ENCODE data around the gene SMCO4.
"Not testable (repeated sequence)": the region's sequence is repeated elsewhere in the genome, so short reads cannot be mapped to it uniquely, and the experiment has no call there.

The SMCO4 gene
- total RNA-seq, result 0.48 to 3.5 reads per million in 2 donors

- DNase-seq, result peak; percentile 54
Measured at GRCh38 chr11:93543292-93543977, at the start of gene SMCO4. Gene SMCO4, minus strand, starts transcription at chr11:93543391. Its CDS starts 64,202 bp downstream, at chr11:93479189.

GRCh38 chr11:93591247-93591898 lies 48.2 kb upstream of the SMCO4 start:
- no peak for DNase-seq

- no peak for DNase-seq
Measured at GRCh38 chr11:93589347-93589746, 46.2 kb upstream of the SMCO4 start.

GRCh38 chr11:93587858-93588581 lies 44.8 kb upstream of the SMCO4 start:
- no peak for DNase-seq

- DNase-seq, result not testable (repeated sequence)
Measured at GRCh38 chr11:93587425-93587824, 44.2 kb upstream of the SMCO4 start.

DNA sequence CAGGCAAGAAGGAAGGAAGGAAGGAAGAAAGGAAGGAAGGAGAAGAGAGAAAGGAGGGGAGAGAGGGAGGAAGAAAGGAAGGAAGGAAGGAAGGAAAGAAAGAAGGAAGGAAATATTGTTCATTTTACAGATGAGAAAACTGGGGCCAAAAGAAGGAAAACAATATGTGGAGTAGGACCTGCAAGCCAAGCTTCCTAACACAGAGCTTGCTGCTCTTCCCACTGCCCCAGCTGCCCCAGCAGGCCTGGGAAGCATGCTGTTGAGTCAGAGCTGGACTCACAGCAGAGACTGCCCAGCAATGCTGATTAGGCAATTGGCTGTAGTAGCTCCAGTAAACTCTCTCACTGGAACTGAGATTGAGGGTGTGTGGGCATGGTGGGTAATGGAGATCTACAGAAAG lies 42.6 kb upstream of the SMCO4 start:
- DNase-seq, result no peak

- DNase-seq, result no peak
Measured at GRCh38 chr11:93583490-93583889, 40.3 kb upstream of the SMCO4 start.

DNA sequence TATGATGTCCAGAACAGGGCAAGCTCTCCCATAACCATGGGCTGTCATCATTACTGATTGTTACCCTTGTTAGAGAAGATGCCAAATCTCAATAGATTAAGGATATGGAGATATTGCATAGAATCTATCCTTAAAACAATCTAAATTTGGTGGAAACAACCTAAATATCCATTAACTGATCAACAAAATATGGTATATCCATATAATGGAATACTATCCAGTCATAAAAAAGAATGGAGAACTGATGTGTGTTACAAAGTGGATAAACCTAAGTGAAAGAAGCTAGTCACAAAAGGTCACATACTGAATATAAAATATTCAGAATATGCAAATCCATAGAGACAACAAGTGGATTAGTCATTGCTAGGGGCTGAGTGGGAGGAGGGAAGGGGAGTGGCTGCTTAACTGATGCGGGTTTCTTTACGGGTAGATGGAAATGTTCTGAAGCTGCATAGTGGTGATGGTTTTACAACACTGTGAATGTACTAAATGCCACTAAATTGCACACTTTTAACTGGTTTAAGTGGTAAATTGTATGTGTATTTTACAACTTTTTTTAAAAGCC lies 36.1 kb upstream of the SMCO4 start:
- no peak for DNase-seq

DNA sequence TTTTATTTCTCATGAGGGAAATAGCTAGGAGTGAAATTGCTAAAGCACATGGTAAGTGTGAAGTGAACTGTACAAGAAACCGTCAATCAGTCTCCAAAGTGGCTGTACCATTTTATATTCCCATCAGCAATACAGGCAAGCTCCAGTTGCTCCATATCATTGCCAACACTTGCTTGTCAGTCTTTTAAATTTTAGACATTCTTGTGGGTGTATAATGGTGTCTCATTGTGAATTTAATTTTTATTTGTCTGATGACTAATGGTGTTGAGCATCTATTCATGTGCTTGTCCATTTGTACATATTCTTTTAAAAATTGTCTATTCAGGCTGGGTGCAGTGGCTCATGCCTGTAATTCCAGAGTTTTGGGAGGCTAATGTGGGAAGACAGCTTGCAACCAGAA lies 34.1 kb upstream of the SMCO4 start:
- DNase-seq, result no peak

- DNase-seq, result not testable (repeated sequence)
Measured at GRCh38 chr11:93576870-93577269, 33.7 kb upstream of the SMCO4 start.

- DNase-seq, result no peak
Measured at GRCh38 chr11:93574638-93575220, 31.5 kb upstream of the SMCO4 start.

- no peak for DNase-seq
Measured at GRCh38 chr11:93573184-93573583, 30.0 kb upstream of the SMCO4 start.

GRCh38 chr11:93572621-93573020 lies 29.4 kb upstream of the SMCO4 start:
- DNase-seq, result no peak

DNA sequence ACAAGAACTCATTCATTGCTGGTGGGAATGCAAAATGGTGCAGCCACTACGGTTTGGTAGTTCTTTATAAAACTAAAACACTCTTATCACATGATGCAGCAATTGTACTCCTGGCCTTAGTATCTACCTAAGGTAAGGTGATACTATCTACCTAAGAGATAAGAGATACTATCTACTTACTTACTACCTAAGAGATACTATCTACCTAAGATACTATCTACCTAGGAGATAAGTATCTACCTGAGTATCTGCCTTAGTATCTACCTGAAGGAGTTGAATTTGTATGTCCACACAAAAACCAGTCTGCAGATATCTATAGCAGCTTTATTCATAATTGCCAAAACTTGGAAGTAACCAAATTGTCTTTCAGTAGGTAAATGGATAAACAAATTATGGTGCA lies 29.0 kb upstream of the SMCO4 start:
- no peak for DNase-seq

DNA sequence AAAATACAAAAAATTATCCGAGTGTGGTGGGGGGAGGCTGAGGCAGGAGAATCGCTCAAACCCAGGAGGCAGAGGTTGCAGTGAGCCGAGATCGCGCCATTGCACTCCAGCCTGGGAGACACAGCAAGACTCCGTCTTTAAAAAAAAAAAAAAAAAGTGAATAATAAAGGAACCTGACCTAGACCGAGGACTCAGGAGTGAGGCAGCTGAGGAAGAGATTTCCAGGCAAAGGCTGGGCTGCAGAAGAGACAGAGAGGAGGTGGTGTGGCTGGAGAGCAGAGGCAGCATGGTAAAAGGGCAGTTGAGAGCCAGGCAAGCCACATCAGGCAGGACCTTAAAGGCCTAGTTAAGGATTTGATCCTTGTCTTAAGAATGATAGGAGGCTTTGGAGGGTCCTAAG lies 28.4 kb upstream of the SMCO4 start:
- no peak for DNase-seq

DNA sequence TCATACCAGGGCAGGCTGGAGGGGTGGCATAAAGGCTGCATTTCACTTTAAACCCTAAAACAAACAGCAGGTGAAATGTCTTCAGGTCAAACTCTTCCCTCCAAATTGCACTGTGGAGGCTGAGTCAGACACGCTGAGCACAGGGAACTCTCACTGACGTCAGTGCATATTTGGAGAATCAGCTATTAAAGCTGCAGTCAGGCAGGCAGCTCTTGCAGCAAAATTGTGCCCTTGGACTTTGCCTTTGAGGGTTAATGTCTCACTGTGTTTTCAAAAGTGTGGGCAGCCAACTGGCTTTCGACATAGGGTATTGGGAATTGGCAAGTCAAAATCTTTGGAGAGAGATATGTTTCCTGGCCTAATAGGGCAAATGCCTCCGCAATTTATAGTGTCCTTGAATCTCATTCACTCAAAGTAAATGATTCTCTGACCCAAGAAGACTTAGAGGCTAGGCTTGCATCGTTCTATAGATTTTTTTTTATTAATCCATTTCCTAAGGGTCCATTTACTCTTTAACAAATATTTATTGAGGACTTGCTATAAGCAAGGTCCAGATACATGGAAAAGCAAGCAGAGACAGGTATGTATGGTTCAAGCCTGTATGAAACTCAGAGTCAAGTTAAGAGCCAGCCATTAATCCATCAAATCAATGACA lies 27.7 kb upstream of the SMCO4 start:
- no peak for DNase-seq

DNA sequence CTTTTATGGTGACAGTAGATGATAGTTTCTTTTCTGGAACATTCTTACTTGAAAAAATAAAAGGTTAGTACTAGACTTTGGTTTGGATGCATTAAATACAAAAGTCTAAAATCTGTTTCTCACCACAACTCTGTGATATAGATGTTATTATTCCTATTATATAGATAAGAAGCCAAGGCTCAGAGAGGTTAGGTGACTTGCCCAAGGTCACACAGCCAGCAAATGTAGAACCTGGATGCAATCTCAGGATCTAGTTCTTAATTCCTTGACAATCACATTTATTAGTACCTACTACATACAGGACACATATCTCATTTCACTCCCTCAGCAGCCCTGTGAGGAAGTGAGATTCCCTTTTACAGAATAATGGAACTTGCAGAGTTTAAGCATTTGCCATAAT lies 26.3 kb upstream of the SMCO4 start:
- no peak for DNase-seq

DNA sequence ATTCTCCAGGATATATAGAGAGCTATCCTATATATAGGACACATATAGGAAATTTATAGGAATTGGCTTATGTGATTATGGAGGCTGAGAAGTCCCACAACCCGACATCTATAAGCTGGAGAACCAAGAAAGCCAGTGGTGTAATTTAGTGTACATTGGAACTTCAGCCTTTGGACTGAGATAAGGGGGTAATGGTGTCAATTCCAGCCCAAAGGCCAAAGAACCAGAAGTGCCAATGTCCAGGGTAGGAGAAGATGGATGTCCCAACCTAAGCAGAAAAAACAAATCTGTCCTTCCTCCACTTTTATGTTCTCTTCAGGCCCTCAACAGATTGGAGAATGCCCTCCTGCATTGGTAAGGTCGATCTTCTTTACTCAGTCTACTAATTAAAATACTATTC lies 25.5 kb upstream of the SMCO4 start:
- no peak for DNase-seq

GRCh38 chr11:93567401-93567895 lies 24.3 kb upstream of the SMCO4 start:
- DNase-seq, result no peak

DNA sequence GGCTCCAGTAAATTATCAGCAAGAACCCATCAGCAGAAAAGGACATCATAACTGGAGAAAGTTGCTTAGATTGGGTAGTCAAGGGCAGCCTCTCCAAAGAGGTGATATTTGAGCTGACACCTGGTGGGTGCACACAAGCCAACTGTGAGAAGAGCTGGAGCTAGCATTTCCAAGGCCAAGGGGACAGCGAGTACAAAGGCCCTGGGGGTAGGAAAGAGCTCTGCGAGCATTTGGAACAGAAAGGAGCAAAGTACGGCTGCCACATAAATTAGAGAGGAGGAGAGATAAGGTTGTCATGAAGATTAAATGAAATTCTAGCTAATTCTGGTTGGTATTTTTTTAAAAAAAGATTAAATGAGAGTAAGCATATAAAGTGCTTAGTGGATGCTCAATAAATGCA lies 21.7 kb upstream of the SMCO4 start:
- no peak for DNase-seq

DNA sequence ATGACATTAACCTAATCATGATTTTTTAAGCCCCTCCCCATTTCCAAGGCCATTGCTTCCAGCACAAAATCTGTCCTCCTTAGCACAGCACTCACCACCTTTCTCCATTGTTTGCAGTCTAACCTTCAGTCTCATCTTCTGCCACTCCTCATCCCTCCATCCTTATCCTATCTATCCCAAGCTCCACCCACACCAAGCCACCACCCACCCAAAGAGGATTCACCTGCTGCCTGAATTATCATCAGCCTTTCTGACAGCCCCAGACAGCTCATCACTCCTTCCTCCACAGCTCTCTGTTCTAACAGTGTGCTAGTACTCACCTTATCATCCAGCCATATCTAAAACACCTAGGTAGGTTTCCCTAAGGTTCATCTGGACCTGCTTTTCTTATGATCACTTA lies 20.7 kb upstream of the SMCO4 start:
- DNase-seq, result no peak

DNA sequence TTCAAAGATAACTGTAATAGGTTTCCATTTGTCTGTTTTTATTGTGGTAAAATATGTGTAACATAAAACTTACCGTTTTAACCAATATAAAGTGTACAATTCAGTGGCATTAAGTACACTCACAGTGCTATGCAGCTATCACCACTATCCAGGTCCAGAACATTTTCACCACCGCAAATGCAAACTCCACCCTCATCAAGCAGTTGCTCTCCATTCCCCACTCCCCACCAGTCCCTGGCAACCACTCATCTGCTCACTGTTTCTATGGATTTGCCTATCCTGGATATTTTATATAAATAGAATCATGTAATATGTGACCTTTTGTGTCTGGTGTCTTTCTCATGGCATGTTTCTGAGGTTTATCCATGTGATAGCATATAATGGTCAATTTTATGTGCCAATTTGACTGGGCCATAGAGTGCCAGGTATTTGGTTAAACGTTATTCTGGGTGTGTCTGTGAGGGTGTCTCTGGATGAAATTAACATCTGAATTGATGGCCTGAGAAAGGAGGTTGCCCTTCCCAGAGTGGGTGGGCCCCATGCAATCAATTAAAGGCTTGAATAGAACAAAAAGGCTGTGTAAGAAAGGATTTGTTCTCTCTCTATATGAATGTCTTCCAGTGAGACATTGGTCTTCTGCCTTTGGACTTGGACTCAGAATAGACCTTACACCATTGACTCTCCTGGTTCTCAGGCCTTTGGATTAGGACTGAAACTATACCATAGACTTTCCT lies 17.2 kb upstream of the SMCO4 start:
- no peak for DNase-seq
